Measurements from ENCODE around the gene TMX2.
"Not testable (repeated sequence)": the region's sequence is repeated elsewhere in the genome, so short reads cannot be mapped to it uniquely, and the experiment has no call there.

Gene TMX2

GRCh38 chr11:57716726-57717125, 4.3 kb downstream of the TMX2 start:
- 98% methylated on average over 17 of the region's 34 CpGs for WGBS
- not testable (repeated sequence) for H3K4me1 ChIP-seq (ENCODE audit: insufficient read depth, low read length); H3K4me3 ChIP-seq (ENCODE audit: low read length); H3K9me3 ChIP-seq (ENCODE audit: insufficient read depth, low read depth, low read length); H3K9ac ChIP-seq (ENCODE audit: low read depth, low read length); H3K27me3 ChIP-seq (ENCODE audit: insufficient read depth, low read length); H3K27ac ChIP-seq (ENCODE audit: low read depth, low read length)
- peaks cover 30% of the 10 kb centered on the region for H3K36me3 ChIP-seq (ENCODE audit: insufficient read depth, low read length)

GRCh38 chr11:57727185-57727584, 14.8 kb downstream of the TMX2 start:
- no peaks in the 10 kb centered on the region for H3K27me3 ChIP-seq (ENCODE audit: insufficient read depth, low read length)
- H3K9me3 ChIP-seq (ENCODE audit: insufficient read depth, low read depth, low read length): no peaks in the 10 kb centered on the region
- H3K4me1 ChIP-seq (ENCODE audit: insufficient read depth, low read length): peaks cover 16% of the 10 kb centered on the region; the same call in 1 of the 2 replicates
- no peak overlapping the region for H3K27ac ChIP-seq (ENCODE audit: low read depth, low read length)
- H3K4me3 ChIP-seq (ENCODE audit: low read length): no peak overlapping the region
- H3K36me3 ChIP-seq (ENCODE audit: insufficient read depth, low read length): peaks cover 12% of the 10 kb centered on the region
- WGBS: 94% methylated on average over 2 of the region's 2 CpGs
- no peak overlapping the region for H3K9ac ChIP-seq (ENCODE audit: low read depth, low read length)

GRCh38 chr11:57728829-57729228, 16.4 kb downstream of the TMX2 start:
- Histone ChIP-seq H3K4me1 (ENCODE audit: insufficient read depth, low read length) (peaks cover 16% of the 10 kb centered on the region; the same call in 1 of the 2 replicates), H3K4me3 (ENCODE audit: low read length) (no peak overlapping the region), H3K36me3 (ENCODE audit: insufficient read depth, low read length) (peaks cover 10% of the 10 kb centered on the region), H3K27ac (ENCODE audit: low read depth, low read length) (peak overlapping the region; percentile 32; the same call in 1 of the 2 replicates), H3K9ac (ENCODE audit: low read depth, low read length) (0 out of 2 replicates have a peak overlapping the region, but pooled peaks have one; percentile 13), H3K9me3 (ENCODE audit: insufficient read depth, low read depth, low read length) (no peaks in the 10 kb centered on the region), H3K27me3 (ENCODE audit: insufficient read depth, low read length) (no peaks in the 10 kb centered on the region)
- WGBS: 69% methylated on average over 7 of the region's 7 CpGs

GRCh38 chr11:57729479-57729878, 17.1 kb downstream of the TMX2 start:
- Histone ChIP-seq H3K9ac (ENCODE audit: low read depth, low read length) (no peak overlapping the region), H3K9me3 (ENCODE audit: insufficient read depth, low read depth, low read length) (no peaks in the 10 kb centered on the region), H3K36me3 (ENCODE audit: insufficient read depth, low read length) (peaks cover 10% of the 10 kb centered on the region), H3K27me3 (ENCODE audit: insufficient read depth, low read length) (no peaks in the 10 kb centered on the region), H3K4me1 (ENCODE audit: insufficient read depth, low read length) (peaks cover 16% of the 10 kb centered on the region; the same call in 1 of the 2 replicates), H3K27ac (ENCODE audit: low read depth, low read length) (no peak overlapping the region; the same call in 1 of the 2 replicates), H3K4me3 (ENCODE audit: low read length) (no peak overlapping the region)
- 83% methylated on average over 5 of the region's 7 CpGs for WGBS

- H3K36me3 ChIP-seq (ENCODE audit: insufficient read depth, low read length): peaks cover 15% of the 10 kb centered on the region
Measured at GRCh38 chr11:57732661-57733060, 20.3 kb downstream of the TMX2 start.

GRCh38 chr11:57735619-57736298, 23.4 kb downstream of the TMX2 start:
- no peak overlapping the region for H3K27ac ChIP-seq (ENCODE audit: low read depth, low read length)
- no peaks in the 10 kb centered on the region for H3K9me3 ChIP-seq (ENCODE audit: insufficient read depth, low read depth, low read length)
- H3K4me3 ChIP-seq (ENCODE audit: low read length): no peak overlapping the region
- no peaks in the 10 kb centered on the region for H3K27me3 ChIP-seq (ENCODE audit: insufficient read depth, low read length)
- WGBS: 61% methylated on average over 3 of the region's 3 CpGs
- 0 out of 2 replicates have a peak, but pooled peaks cover 6% of the 10 kb centered on the region for H3K4me1 ChIP-seq (ENCODE audit: insufficient read depth, low read length)
- no peak overlapping the region for H3K9ac ChIP-seq (ENCODE audit: low read depth, low read length)
- H3K36me3 ChIP-seq (ENCODE audit: insufficient read depth, low read length): peaks cover 42% of the 10 kb centered on the region

More at GRCh38 chr11:57732661-57733060, 20.3 kb downstream of the TMX2 start:
- no peaks in the 10 kb centered on the region for H3K27me3 ChIP-seq (ENCODE audit: insufficient read depth, low read length)
- no peak overlapping the region for H3K4me3 ChIP-seq (ENCODE audit: low read length)
- 100% methylated on average over 1 of the region's 1 CpG for WGBS
- H3K9me3 ChIP-seq (ENCODE audit: insufficient read depth, low read depth, low read length): no peaks in the 10 kb centered on the region
- H3K27ac ChIP-seq (ENCODE audit: low read depth, low read length): no peak overlapping the region
- no peak overlapping the region for H3K9ac ChIP-seq (ENCODE audit: low read depth, low read length)
- peaks cover 21% of the 10 kb centered on the region; the same call in 1 of the 2 replicates for H3K4me1 ChIP-seq (ENCODE audit: insufficient read depth, low read length)

GRCh38 chr11:57741132-57742086, 29.0 kb downstream of the TMX2 start, which contains the start of gene SELENOH:
SELENOH (plus strand) TSS chr11:57741491; CDS start chr11:57741596, 105 bp downstream.
- Histone ChIP-seq H3K36me3 (ENCODE audit: insufficient read depth, low read length) (peaks cover 58% of the 10 kb centered on the region), H3K27me3 (ENCODE audit: insufficient read depth, low read length) (no peaks in the 10 kb centered on the region), H3K27ac (ENCODE audit: low read depth, low read length) (peak within 1 kb of the TSS; percentile 87), H3K9me3 (ENCODE audit: insufficient read depth, low read depth, low read length) (no peaks in the 10 kb centered on the region), H3K9ac (ENCODE audit: low read depth, low read length) (peak within 1 kb of the TSS; percentile 94), H3K4me1 (ENCODE audit: insufficient read depth, low read length) (peaks cover 6% of the 10 kb centered on the region; the same call in 1 of the 2 replicates), H3K4me3 (ENCODE audit: low read length) (peak within 1 kb of the TSS; percentile 82)
- under 1% methylated on average over 75 of the region's 75 CpGs for WGBS

GRCh38 chr11:57742087-57742452, 29.7 kb downstream of the TMX2 start:
- Histone ChIP-seq H3K9me3 (ENCODE audit: insufficient read depth, low read depth, low read length) (no peaks in the 10 kb centered on the region), H3K4me3 (ENCODE audit: low read length) (peak overlapping the region; percentile 82), H3K4me1 (ENCODE audit: insufficient read depth, low read length) (peaks cover 6% of the 10 kb centered on the region; the same call in 1 of the 2 replicates), H3K27ac (ENCODE audit: low read depth, low read length) (peak overlapping the region; percentile 87), H3K36me3 (ENCODE audit: insufficient read depth, low read length) (peaks cover 62% of the 10 kb centered on the region), H3K27me3 (ENCODE audit: insufficient read depth, low read length) (no peaks in the 10 kb centered on the region), H3K9ac (ENCODE audit: low read depth, low read length) (peak overlapping the region; percentile 94)
- 5% methylated on average over 10 of the region's 10 CpGs for WGBS

GRCh38 chr11:57744357-57744756, 32.0 kb downstream of the TMX2 start:
- Histone ChIP-seq H3K27me3 (ENCODE audit: insufficient read depth, low read length) (no peaks in the 10 kb centered on the region), H3K36me3 (ENCODE audit: insufficient read depth, low read length) (peaks cover 40% of the 10 kb centered on the region), H3K9ac (ENCODE audit: low read depth, low read length) (no peak overlapping the region), H3K27ac (ENCODE audit: low read depth, low read length) (no peak overlapping the region), H3K9me3 (ENCODE audit: insufficient read depth, low read depth, low read length) (no peaks in the 10 kb centered on the region), H3K4me3 (ENCODE audit: low read length) (no peak overlapping the region), H3K4me1 (ENCODE audit: insufficient read depth, low read length) (peaks cover 9% of the 10 kb centered on the region)
- 91% methylated on average over 2 of the region's 2 CpGs for WGBS

- no peak overlapping the region for H3K27ac ChIP-seq (ENCODE audit: low read depth, low read length)
- H3K9me3 ChIP-seq (ENCODE audit: insufficient read depth, low read depth, low read length): no peaks in the 10 kb centered on the region
- no peaks in the 10 kb centered on the region for H3K27me3 ChIP-seq (ENCODE audit: insufficient read depth, low read length)
- peaks cover 9% of the 10 kb centered on the region for H3K4me1 ChIP-seq (ENCODE audit: insufficient read depth, low read length)
- peaks cover 33% of the 10 kb centered on the region for H3K36me3 ChIP-seq (ENCODE audit: insufficient read depth, low read length)
- H3K4me3 ChIP-seq (ENCODE audit: low read length): no peak overlapping the region
- WGBS: 95% methylated on average over 5 of the region's 5 CpGs
- no peak overlapping the region for H3K9ac ChIP-seq (ENCODE audit: low read depth, low read length)
Measured at GRCh38 chr11:57745206-57745605, 32.8 kb downstream of the TMX2 start.

- peaks cover 9% of the 10 kb centered on the region for H3K4me1 ChIP-seq (ENCODE audit: insufficient read depth, low read length)
- H3K9me3 ChIP-seq (ENCODE audit: insufficient read depth, low read depth, low read length): no peaks in the 10 kb centered on the region
- H3K27ac ChIP-seq (ENCODE audit: low read depth, low read length): no peak overlapping the region
- H3K36me3 ChIP-seq (ENCODE audit: insufficient read depth, low read length): peaks cover 30% of the 10 kb centered on the region
- no peak overlapping the region for H3K4me3 ChIP-seq (ENCODE audit: low read length)
- no peaks in the 10 kb centered on the region for H3K27me3 ChIP-seq (ENCODE audit: insufficient read depth, low read length)
- no peak overlapping the region for H3K9ac ChIP-seq (ENCODE audit: low read depth, low read length)
- WGBS: 90% methylated on average over 1 of the region's 1 CpG
Measured at GRCh38 chr11:57746920-57747319, 34.5 kb downstream of the TMX2 start.

All from HUES64 (cell line).